WI38 (cell line): ENCODE results near the gene PCNT.

Experiments used
- H3K4me3 ChIP-seq: 2 replicates; pipeline ENCODE4 v1.5.1; 2011; ENCODE audit warnings: low read depth, mild to moderate bottlenecking, control low read depth, low read length
- CTCF ChIP-seq: IDR thresholded peaks from 2 replicates; pipeline ENCODE4 v1.5.1; 2012; ENCODE audit warnings: low read depth, mild to moderate bottlenecking, control low read depth, low read length

PCNT gene

GRCh38 chr21:46391773-46392172, 67.8 kb downstream of the PCNT start:
- no peak overlapping the region for H3K4me3 ChIP-seq
- no peak for TF ChIP-seq CTCF

- no peak for TF ChIP-seq CTCF
- H3K4me3 ChIP-seq: no peak overlapping the region
These were observed 69.0 kb downstream of the PCNT start for GRCh38 chr21:46392921-46393320.

- H3K4me3 ChIP-seq: no peak overlapping the region
- no peak for TF ChIP-seq CTCF
These were observed 69.5 kb downstream of the PCNT start for GRCh38 chr21:46393451-46393940.

- TF ChIP-seq CTCF: no peak
- no peak overlapping the region for H3K4me3 ChIP-seq
These were observed 70.1 kb downstream of the PCNT start for GRCh38 chr21:46393941-46394594.

DNA sequence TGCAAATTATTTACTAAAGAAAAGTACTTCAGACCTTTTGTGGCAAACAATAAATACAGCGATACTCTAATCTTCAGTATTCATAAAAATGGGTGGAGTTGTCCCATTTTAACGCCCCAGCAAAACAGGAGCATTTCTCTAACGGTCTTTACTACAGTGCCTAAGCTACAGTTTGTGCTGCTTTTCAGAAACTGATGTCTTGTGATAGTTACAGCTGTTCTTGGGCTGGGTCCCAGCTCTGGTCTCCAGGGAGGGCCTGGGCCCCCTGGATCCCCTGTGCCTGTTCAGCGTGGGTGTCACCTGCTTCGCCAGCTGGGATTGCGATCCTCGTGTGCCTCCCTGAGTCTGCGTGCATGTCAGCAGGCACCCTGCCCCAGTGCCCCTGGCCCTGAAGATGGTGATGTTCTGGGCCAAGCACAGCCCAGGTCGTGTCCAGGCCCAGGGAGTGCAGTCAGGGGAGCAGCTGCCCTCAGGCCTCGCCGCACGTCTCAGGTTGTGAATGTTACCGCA, 70.7 kb downstream of the PCNT start:
- no peak for TF ChIP-seq CTCF
- no peak overlapping the region for H3K4me3 ChIP-seq

- no peak overlapping the region for H3K4me3 ChIP-seq
- no peak for TF ChIP-seq CTCF
These were observed 73.4 kb downstream of the PCNT start for GRCh38 chr21:46397211-46397905.

GRCh38 chr21:46397993-46398392, 74.0 kb downstream of the PCNT start:
- no peak overlapping the region for H3K4me3 ChIP-seq
- TF ChIP-seq CTCF: no peak
